CMK (cell line): ENCODE data around the gene CACNA2D2.

Experiments
- DNase-seq: peaks from one replicate; pipeline ENCODE4 v3.0.0-alpha.2; 2010; ENCODE audit warnings: low read depth

The CACNA2D2 gene

GRCh38 chr3:50369012-50369670 lies 134.3 kb downstream of the CACNA2D2 start:
- no peak for DNase-seq

DNA sequence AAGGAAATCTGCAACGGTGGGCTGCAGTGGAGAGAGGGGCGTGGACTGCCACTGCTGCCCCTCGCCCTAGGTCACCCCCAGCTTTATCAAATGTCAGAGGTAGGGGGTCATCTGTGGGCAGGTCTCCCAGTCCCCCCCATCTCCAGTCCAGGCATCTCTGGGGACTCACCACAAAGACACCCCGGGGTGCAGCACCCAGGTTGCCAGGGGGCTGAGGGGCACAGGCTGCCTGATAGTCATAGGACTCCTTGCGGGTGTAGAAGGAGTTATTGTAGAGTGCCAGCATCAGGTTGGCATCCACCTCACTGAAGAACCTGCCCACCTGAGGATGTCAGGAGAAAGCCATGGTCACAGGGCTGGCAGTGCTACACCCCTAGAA lies 137.6 kb downstream of the CACNA2D2 start:
- no peak for DNase-seq

- no peak for DNase-seq
Measured at GRCh38 chr3:50365080-50365841, 138.2 kb downstream of the CACNA2D2 start.

DNA sequence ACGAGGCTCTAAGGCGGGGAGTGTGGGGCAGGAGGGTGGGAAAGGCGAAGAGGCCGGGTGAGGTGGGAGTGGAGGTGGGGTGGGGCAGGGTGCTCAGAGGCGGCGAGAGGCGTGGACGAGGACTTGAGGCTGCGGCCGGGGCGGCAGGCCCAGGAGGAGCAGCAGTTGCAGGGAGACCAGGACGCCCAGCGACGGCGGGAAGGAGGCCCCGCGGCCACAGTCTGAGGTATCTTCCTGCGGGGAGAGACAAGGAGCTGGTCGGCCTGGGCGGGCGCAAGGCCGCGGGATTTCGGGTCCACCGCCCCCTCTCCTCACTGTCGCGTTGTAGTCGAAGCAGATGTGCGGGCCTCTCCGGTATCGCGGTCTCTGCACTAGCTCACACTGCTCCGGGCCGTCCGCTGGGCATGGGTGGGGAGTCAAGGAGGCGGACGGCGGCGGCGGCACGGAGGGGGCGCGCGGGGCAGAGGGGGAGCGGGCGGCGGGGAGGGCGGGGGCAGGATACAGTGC lies 138.8 kb downstream of the CACNA2D2 start:
- DNase-seq: no peak

DNA sequence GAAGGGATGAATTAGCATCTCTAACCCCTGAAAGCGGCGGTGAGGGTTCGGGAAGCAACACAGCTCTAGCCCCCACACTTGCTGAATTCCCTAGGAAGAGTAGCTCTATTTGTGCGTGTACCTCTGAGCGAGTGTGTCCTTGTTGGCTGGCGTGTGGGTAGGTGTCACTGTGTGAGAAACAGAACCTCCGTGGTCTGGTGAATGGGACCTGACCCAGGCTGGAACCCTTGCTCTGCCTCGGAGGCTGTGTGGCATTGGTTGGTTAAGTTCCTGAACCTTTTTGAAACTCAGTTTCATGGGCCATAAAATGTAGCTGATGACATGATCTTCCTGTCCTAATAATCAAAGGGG lies 143.7 kb downstream of the CACNA2D2 start:
- no peak for DNase-seq

DNA sequence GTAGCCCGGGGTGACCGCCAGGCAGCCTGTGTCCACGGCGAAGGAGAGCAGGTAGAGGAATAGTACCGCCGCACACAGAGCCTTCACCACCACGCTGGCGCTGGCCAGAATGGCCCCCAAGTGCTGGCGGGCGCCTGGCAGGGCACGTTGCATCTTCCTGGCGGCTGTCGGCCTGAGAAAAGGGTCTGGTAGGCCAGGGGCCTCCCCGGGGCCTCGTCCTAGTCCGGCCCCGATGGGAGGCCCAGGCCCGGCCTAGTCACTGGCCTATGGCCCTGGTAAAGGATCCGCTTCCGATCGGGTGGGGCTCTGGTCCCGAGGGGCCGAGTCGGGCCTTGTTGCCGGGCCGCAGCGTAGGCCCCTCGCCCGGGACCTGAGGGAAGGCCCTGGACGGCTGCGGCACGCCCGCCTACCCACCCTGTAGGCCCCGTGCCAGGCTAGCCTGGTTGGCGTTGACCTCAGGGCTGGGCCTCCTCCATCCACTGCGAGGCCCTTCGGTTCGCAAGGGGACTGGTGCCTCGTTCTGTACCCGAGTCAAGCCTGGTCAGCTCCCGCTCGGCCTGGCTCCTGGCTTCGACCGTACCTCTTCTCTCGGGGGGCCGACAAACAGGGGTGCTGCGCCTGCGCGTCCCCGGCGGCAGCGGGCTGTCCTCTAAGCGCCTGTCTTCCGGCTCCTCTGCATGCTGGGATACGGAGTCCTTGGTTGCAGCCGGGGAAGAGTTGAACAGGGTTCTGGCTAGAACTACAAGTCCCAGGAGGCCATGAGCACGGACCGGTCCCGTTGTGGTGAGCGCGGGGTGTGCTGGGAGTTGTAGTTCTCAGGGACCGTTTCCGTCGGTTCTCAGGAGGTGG lies 144.3 kb downstream of the CACNA2D2 start, which contains the start of gene TMEM115:
Gene TMEM115, minus strand, starts transcription at position 611 of the 849 bp plus-strand sequence. Its CDS starts 458 bp downstream, at position 153.
- peak; percentile 95 for DNase-seq

DNA sequence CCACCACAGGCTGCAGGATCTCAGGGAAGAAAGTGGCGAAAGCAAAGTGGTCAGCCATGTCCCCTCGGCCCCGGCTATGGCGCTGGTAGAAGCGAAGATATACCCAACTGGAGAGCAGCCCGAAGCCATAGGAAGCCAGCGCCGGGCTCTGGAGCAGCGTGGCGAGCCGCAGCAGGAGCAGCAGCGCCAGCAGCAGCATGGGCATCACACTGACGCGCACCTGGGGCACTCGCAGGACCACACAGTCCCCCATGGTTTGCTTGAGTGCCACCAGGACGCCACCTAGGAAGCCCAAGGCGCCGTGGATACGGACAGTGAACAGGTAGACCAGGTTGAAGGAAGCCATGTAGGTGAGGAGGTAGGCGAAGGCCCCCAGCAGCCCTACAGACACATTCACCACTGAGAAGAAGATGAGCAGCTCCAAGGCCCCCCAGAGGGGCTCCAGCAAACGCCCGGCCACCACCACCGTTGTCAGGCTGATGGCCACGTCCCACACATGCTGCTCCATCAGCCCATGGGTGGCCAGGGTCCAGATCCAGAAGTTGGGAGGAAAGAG lies 145.0 kb downstream of the CACNA2D2 start:
- no peak for DNase-seq

GRCh38 chr3:50357481-50357880 lies 146.0 kb downstream of the CACNA2D2 start:
- DNase-seq: no peak

- no peak for DNase-seq
Measured at GRCh38 chr3:50356553-50356952, 146.9 kb downstream of the CACNA2D2 start.

- DNase-seq: no peak
Measured at GRCh38 chr3:50355829-50356552, 147.4 kb downstream of the CACNA2D2 start.

DNA sequence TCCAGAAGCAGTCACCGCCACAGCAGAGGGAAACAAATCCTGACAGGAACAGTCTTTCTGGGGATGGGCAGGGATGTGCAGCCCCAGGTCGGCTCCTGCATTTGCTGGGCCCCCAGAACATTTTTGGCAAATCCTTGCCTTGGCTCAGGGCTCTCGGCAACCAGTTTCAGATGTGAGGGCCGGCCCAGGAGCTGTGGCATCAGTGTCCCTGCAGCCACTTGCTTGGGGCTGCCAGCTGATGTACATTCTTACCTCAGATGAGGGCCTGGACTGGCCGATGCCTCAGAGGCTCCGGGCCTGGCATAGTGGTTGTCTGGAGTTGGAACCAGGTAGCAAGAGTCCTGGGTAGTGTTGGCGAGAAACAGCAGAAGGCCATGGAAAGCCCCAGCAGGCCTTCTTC lies 148.6 kb downstream of the CACNA2D2 start:
- DNase-seq: no peak

GRCh38 chr3:50354186-50354764 lies 149.2 kb downstream of the CACNA2D2 start:
- DNase-seq: no peak

GRCh38 chr3:50353245-50354004 lies 150.0 kb downstream of the CACNA2D2 start:
- no peak for DNase-seq

GRCh38 chr3:50352781-50353180 lies 150.7 kb downstream of the CACNA2D2 start:
- DNase-seq: no peak

- DNase-seq: no peak
Measured at GRCh38 chr3:50351323-50351697, 152.1 kb downstream of the CACNA2D2 start.

GRCh38 chr3:50350527-50351322 lies 152.7 kb downstream of the CACNA2D2 start, which contains the start of the genes CYB561D2 and NPRL2:
Gene CYB561D2 (plus strand): TSS chr3:50350862. CDS start chr3:50351434, 572 bp downstream.
Gene NPRL2 (minus strand): TSS chr3:50350775. CDS start chr3:50350652, 123 bp downstream.
- DNase-seq: peak; percentile 90

GRCh38 chr3:50350213-50350526 lies 153.3 kb downstream of the CACNA2D2 start:
- DNase-seq: no peak

DNA sequence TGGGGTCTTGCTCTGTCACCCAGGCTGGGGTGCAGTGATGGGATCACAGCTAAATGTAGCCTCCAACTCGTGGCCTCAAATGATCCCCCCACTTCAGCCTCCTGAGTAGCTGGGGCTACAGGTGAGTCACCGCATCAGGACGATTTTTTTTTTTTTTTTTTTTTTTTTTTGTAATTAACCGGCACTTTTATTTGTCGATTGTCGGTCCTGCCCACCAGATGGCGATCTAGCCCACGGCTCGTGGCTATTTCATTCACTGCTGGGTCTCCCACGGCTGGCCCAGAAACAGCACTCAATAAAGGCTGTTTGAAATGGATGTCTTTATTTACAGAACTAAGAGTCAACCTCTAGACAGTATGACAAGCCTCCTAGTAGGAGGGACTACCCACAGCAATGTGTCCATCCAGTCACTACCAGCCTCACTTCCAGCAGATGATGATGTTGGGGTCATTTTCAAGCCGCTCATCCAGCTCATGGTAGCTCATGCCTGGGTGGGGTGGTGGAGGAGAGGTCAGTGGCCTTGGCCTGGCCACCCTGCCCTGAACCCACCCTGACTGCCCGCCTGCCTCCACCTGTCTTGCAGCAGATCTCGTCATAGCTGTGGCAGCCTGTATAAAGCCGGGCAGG lies 156.1 kb downstream of the CACNA2D2 start:
- no peak for DNase-seq
